ENCODE data around the gene PDIA4.
A peak's percentile ranks its signal among the peaks of the same experiment; 100 is the strongest.

The PDIA4 gene

DNA sequence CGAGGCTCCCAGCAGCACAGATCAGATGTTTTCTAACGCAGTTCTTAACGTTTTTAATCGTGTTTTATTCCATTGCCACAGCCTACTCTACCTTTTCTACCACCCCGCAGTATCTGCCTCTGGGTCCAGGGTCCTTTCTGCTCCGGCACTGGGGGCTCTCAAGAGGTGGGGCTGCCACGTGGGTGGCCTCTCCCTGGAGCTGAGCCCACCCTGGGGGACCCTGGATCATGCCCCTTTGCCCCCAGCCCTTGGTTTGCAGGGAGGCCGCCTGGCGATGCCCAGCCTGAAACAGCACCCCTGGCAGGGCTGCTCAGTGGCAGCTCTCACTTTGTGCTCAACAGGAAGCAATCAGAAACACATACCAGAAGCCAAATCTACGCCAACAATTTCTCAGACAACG lies 25.3 kb downstream of the PDIA4 start:
- DNase-seq = no peak

DNA sequence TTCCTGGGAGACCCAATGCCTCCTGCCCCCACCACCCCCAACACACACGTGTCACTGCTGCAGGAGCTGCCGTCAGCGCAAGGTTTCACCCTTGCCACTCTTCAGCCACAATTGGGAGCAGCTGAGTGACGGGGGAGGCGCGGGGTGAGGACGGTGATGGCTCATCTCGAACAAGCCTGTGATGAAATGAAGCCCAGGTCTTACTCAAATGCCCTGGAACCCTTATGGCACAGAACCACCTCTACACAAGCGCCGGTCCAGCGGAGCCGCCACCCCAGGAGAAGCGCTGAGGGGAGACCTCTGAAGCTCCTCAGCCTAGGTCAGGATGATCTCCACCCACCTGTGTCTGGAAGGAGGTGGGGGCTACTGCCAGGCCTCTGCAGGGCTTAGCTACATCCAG lies 25.7 kb downstream of the PDIA4 start:
- no peak for DNase-seq

DNA sequence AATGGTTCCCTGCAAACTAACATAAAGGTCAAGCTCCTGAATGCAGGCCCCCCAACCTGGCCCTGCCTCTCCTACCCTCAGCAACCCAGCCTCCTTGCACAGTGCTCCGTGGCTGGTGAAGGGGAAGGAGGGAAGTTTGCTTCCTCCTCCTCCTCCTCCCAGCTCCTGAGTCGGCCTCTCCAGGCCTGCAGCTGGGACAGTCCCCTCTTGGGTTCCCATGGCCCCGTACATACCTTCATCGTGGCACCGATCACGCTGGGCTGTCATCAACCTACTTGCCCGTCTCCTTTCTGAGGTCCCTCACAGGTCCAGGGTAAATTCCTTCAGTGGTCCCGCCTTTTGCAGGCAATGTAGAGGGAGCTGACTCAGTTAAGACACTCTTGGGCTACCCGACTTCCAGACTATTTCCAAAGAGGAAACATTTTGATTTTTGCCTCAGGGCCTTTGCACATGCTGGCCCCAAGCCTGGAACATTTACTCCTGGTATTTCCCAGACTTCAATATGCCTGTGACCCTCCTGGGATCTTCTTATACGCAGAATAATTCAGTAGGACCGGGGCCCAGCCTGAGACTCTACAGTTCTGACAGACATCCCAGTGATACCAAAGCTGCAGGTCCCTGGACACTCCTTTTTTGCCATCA lies 26.8 kb downstream of the PDIA4 start:
- DNase-seq = no peak

DNA sequence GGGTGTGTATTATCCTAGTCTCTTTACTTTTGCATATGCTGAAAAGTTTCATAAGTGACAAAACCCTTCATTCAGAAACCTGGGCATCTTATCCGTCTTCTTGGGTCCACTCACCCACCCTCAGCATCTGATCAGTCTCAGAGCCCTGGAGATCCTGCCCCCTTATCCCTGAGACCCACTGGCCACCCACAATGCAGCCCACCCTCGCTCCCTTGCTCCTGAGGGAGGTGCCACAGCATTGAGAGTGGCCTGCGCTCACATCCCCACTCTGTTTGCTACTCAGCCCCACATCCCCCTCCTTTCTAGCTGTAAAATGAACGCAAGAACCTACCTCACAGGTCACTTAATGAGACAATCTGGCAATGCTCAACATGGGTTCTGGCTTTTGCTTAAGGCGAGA lies 27.3 kb downstream of the PDIA4 start:
- DNase-seq = no peak

DNA sequence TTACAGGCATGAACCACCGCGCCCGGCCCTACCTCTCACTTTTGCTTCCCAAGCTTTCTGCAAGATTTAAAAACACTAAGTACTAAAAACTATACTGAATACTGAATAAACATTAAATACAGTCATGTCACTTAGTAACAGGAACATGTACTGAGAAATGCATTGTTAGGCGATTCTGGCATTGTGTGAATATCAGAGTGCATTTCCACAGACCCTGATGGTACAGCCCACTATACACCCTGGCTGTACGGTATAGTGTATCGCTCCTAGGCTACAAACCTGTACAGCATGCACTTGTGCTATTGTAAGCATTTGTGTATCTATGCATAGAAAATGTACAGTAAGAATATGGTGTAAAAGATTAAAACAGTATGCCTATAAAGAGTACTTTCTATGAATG lies 29.1 kb downstream of the PDIA4 start:
- no peak for DNase-seq

DNA sequence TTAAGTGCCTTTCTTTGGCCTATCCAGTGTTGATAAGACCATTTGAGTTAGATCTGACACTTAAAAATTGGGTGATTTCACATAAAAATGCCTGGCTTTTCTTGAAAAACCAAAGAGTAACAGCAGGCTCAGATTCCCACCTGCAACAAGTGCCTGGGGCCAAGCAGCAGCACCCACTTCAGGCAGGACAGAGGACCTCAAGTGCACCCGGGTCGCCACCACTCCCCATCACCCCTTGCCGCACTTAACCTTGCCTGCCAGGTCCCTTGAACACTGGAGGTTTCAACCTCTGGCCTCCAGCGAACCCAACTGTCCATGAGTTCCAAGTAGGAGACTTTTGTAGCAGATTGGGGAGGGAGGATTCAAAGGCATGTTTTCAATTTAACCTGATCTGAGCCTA lies 30.8 kb downstream of the PDIA4 start:
- DNase-seq = no peak

DNA sequence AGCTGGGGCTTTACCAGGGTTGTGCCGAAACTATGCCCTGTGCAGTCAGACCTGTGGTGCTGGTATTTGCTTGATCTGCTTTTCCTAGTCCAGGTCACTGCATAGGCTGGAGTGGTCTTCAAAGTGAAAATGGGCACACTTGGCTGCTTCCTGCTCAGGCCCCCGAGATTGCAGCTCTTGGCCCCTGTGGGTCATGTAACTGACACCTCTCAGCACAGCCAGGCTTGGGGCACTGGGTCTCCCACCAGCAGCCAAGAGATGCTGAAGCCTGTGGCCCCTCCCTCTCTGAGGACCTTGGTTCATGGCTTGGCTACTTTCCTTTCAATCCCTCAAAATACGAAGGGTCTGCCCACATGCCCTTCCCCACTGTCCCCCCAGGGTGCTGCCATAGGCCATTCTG lies 33.7 kb downstream of the PDIA4 start:
- no peak for DNase-seq

DNA sequence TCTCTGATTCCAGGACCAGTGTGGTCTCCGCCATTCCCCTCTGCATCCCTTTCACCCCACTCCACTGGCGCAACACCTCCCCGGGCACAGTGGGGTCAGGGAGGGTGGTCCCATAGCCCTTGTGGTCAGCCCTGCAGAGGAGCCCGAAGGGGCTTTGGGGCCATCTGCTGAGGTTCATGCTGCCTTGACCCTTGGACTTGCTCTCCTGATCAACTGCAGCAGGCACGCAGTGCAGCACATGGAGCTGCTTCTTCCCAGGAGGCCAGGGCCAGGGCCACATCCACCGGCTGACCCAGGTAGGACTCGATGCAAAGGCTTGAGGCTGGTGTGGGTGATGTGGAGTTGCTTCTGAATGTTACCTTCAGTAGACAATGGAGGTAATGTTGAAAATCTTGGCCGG lies 35.1 kb downstream of the PDIA4 start:
- DNase-seq = no peak

DNA sequence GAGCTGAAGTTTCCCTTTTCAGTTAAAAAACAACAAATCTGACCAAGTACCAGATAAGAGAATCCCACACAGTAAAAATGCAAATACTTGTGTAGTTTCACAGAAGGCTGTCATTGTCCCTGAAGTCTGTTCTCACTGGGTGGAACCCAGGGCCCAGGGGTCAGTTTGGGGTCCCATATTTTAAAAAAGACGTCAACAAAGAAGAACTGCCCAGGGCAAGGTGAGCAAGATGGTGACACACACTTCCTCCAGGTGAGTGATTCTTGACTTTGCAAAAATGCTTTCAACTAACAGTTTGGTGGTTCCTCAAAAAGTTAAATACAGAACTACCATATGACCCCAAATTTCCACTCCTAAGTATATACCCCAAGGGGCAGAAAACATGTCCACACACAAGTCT lies 36.8 kb downstream of the PDIA4 start:
- DNase-seq = no peak

DNA sequence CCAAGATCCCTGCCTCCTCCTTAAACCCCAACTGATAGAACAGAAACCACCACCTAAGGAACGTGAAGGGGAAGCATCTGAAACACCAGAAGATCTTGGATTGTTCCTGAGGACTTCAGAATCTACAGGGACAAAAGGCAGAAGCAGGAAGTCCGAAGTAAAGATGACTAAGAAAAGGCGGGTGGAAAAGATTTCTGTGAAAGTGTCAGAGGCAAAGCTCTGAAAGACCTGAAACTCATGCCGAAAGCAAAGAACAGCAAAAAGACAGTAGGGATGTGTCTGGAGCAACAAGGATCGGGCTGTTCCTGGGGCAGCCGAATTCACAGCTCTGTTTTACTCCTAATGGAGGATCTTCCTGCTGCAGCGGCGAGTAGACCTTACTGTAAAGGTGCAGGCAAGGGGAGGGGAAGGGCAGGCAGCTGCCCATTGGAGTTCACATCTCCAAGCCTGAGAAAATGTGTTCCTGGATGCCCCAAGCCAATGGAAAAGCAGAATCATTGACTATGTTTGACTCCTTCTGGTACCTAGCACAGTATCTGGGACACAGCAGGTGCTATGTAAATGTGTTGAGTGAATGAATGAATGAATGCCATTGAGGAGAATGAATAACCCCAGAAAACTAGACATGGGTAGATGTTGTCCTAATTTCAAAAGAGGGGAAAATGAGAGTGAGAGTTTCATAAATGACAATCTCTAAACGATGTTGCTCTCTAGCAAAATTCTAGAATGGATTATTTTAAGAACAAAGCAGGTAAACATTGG lies 40.4 kb downstream of the PDIA4 start:
- DNase-seq = no peak

DNA sequence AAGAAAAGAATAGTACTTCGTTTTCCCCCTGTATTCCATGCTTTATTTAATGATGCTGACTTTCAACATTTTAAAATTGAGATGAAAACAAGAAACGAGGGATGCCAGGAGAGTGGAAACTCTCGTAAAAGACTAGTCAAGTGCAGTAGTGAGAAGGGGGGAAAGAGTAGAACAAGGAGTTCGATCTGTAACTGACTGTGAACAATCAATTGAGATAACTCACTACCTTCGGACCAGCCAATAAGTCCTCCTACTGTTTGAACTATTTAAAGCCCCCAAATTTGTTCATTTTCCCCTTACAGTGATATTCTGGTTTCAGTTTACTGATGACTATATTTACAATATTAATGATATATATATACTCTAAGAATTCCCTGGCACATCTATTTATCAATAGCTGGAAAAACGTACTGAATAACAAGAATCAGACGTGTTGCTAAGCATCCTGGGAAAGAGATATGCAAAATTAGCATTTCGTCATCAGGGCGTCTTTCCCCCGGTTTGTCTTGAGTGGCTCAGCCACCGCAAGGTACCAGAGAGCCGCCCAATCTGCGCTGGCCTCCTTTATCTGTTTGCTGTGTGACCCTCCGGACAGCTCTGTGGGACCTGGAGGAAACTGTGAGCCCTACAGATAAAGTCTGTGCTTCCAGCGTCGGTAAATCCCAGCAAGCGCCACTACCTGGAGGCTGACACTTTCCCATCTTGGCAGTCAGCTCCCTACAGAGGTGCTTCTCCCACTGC lies 41.1 kb downstream of the PDIA4 start:
- peak; percentile 52 to 92 (median 77) for DNase-seq

DNA sequence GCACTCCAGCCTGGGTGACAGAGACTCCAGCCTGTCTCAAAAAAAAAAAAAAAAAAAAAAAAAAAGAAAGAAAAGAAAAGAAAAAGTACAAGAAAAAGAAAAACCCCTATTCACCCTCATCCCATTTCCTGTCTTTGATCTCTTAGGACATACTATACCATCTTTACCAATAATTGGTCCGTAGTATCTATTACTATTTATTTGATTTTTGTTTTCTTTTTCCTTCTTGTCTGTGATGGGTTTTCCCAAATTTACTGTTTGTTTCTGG lies 41.6 kb downstream of the PDIA4 start:
- DNase-seq = no peak

DNA sequence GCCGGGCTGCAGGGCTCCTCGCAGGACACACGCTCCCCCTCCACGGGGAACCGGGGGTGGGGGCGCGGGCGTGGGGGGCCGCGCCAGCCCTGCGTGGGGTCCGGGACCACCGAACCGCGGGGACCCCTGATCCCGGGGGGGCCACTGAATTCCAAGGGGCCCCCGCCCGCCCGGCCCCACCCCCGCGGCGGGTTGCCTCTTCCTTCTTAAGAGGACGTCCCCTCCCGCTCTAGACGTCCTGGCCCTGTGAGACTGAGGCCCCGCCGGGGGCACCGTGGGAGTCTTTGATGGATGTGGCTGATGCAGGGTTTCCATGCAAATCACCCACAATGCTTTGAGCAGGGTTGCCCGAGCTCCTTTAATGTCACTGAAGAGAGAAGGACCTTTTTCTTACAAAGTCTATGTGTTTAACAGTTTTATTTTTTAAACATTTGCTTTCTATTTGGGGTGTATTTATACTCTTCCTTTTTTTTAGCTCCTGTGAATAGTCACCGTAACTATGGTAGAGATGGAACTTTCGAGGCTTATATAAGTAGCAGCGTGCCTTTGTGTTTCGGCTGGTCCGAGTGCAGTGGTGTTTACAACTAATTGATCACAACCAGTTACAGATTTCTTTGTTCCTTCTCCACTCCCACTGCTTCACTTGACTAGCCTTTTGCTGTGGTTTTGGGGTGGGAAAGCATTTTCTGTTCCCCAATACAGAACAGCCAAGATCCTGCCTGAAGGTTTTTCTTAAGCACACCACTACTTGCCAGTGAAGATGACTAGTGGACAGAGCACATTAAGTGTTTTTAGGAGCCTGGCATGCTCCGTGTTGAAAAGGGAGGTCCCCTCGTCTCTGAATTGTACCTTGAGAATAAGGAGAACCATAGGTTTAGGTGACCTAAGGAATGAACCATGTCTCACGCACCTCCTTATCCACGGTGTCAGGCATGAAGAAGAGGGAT lies 44.8 kb downstream of the PDIA4 start:
- DNase-seq = peak; percentile 57 to 91 (median 81)

DNA sequence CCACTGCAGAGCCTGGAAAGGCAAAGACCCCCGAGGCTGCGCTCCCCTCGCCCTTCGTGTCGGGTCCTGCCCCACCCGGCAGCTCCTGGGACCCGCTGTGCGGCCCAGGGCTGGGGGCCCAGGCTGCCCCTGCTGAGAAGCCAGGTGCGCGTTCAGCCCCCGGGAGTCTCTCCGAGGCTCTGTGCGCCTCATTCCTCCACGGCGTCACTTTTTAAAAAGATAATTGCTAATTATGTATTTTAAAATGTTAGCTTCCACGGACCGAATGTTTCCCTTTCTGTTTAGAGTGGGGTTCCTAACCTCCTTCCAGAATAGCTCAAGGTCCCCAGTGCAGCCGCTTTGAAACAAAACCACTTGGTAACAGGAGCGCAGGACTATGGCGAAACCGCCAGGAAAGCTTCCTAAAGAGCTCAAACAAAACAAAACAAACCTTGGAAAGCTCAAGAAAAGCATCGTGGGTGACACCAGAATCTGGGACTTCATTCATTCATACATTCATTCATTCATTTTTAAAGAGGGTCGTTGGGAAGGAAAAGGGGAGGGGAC lies 45.6 kb downstream of the PDIA4 start:
- no peak for DNase-seq

DNA sequence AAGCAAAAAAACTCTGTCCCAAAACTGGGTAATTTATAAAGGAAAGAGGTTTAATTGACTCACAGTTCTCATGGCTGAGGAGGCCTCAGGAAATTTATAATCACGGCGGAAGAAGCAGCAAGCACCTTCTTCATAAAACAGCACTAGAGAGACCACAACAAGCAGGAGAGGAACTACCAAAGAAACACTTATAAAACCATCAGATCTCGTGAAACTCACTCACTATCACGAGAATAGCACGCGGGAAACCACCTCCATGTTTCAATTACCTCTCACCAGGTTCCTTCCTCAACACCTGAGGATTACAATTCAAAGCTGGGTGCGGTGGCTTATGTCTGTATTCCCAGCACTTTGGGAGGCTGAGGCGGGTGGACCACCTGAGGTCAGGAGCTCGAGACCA lies 48.5 kb downstream of the PDIA4 start:
- peak in 2 of 5 experiments; percentile 30 to 69 for DNase-seq

DNA sequence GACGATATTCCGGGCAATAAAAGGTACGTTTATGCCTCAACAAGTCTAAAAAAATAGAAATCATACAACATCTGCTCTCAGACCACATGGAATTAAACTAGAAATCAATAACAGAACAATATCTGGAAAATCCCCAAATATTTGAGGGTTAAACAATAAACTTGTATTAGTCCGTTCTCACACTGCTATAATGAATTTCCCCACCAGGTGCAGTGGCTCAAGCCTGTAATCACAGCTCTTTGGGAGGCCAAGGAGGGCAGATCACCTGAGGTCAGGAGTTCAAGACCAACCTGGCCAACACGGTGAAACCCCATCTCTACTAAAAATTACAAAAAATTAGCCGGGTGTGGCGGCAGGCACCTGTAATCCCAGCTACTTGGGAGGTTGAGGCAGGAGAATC lies 49.2 kb downstream of the PDIA4 start:
- DNase-seq = peak in 1 of 5 experiments; percentile 26

DNA sequence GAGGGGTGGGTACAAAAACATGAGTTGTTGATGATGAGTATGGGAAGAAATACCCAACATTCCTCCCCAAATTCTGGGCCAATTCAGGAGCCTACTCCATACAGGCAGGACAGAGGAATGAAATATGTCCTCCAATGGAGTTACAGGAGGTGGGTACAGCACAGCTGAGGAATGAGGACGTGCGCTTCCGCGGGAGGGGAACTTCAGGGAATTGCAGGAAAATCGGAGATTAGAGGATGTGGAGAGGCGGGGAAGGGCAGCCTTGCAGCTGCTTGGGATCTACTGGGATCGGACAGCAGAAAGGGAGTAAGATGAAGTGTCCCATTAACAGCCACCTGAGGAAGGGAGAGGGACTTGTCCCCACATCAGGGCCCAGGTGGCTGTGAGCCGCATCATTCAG lies 50.2 kb downstream of the PDIA4 start:
- no peak for DNase-seq

DNA sequence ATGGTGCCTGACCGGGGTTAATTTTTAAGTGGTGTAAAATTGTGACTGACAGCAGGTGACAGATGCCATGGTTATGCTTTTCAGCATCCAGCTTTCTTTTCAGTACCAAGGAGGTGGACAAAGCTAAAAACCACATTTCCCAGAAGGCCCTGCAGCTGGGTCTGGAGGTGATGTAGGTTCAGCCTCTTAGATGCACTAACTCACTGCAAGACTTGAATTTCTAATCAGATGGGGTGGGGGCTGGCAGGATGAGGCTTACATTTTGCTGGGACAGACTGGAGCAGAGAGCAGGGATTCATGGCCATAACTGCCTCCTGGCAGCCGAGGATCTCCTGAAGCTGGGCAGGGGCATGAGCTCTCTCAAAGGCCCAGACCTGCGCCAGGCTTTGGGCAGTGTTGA lies 52.4 kb downstream of the PDIA4 start:
- no peak for DNase-seq

DNA sequence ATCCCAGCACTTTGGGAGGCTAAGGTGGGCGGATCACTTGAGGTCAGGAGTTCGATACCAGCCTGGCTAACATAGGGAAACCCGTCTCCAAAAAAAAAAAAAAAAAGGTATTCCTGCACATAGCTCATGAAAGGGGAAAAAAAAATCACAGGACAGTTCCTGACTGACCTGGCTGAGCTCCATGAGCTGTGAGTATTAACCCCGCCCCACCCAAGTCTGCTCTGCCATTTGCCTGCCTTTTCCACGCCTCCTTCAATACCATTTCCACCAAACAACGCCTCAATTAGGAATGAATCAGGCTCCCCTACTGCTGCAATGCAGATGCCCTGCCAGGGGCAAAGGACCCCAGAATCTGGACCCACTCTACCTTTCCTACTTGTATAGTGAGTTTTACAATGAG lies 55.0 kb downstream of the PDIA4 start:
- no peak for DNase-seq

DNA sequence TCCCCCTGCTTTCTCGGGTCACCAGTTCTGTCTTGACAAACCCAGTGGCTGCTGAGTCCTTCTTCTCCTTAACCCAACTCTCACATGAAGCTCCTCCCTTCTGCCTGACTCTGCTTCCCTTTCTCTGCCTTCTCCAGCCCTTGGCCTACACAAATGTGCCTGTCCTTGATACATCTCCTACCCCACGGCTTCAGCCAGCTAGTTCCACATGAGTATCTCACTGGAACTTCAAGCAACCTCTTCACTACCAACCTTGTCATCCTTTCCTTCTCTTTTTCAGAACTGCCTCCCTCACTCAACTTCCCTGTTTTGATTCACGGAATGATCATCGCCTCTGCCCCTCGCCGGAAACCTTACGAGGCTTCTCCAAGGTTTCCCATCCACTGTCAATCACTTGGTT lies 55.9 kb downstream of the PDIA4 start:
- no peak for DNase-seq

DNA sequence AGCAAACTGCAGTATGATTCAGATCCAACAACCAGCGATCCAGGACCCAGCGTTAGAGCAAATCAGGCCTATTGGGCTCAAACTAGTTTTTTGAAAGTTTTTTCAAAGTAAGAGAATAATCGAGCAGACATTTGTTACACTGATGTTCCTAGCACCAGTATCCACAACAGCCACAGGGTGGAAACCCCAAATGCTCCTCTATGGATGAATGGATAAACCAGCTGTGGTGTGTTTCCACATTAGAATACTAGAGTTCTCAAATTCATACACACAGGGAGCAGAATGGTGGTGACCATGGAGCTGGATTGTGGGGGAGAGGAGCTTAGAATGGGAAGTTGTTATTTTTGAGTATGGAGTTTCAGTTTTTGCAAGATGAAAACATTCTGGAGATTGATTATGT lies 60.7 kb downstream of the PDIA4 start:
- no peak for DNase-seq

DNA sequence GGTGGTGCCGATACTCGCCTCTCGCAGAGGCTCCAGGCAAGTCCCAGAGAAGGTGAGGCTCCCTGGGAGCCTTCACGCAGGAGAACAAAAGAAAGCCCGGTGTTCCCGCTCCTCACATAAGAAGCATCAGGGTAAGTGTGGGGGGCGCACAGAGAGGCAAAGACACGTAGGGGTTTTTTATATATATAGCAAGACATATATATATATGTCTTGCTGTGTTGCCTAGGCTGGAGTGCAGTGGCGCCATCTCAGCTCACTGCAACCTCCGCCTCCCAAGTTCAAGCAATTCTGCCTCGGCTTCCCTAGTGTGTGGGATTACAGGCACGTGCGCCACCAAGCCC lies 61.3 kb downstream of the PDIA4 start:
- DNase-seq = no peak
